Neural cell (in vitro differentiated cells): ENCODE results near the gene POM121L12. TPM values are rescaled to one million over a fixed set of nuclear protein-coding genes. Genes with fewer than 3 reads are reported as not detected.

Source experiments
- H2AFZ ChIP-seq: fragments of 200-600, 300-800 bp; sonication (generic), shearing (Covaris generic); 2 replicates; pipeline ENCODE4 v1.6.0; 2014; ENCODE audit warnings: low read depth, mild to moderate bottlenecking, antibody characterized with exemption, low read length, moderate library complexity
- H3F3A ChIP-seq: fragments of 200-600 bp; shearing (Covaris generic); 2 replicates; pipeline ENCODE4 v1.6.1; 2016; ENCODE audit warnings: mild to moderate bottlenecking, moderate library complexity, mixed read lengths, antibody characterized with exemption, low read length; ENCODE audit not compliant: insufficient read depth, poor library complexity, severe bottlenecking
- H3K27ac ChIP-seq: fragments of 200-600, 300-800 bp; sonication (generic), shearing (Covaris generic); 2 replicates; pipeline ENCODE4 v1.5.1; 2014; ENCODE audit warnings: mild to moderate bottlenecking, low read length, moderate library complexity
- H3K27me3 ChIP-seq: fragments of 300-800, 200-600 bp; sonication (generic), shearing (Covaris generic); 2 replicates; pipeline ENCODE4 v1.6.0; 2014; ENCODE audit warnings: mild to moderate bottlenecking, low read depth, low read length, moderate library complexity; ENCODE audit not compliant: insufficient read depth
- H3K36me3 ChIP-seq: fragments of 300-800, 200-600 bp; sonication (generic), shearing (Covaris generic); 2 replicates; pipeline ENCODE4 v1.5.1; 2014; ENCODE audit warnings: mild to moderate bottlenecking, antibody characterized with exemption, low read length, moderate library complexity; ENCODE audit not compliant: insufficient read depth
- H3K4me2 ChIP-seq: fragments of 300-800, 200-600 bp; sonication (generic), shearing (Covaris generic); 2 replicates; pipeline ENCODE4 v1.6.0; 2014; ENCODE audit warnings: mild to moderate bottlenecking, low read length
- H3K4me3 ChIP-seq: fragments of 300-800, 200-600 bp; sonication (generic), shearing (Covaris generic); 2 replicates; pipeline ENCODE4 v1.5.1; 2014; ENCODE audit warnings: mild to moderate bottlenecking, low read length, moderate library complexity
- H3K79me2 ChIP-seq: fragments of 200-600 bp; shearing (Covaris generic); replicated peaks from 2 replicates; pipeline ENCODE4 v1.6.0; 2014; ENCODE audit warnings: mild to moderate bottlenecking, low read length, moderate library complexity; ENCODE audit not compliant: insufficient read depth
- H3K9ac ChIP-seq: fragments of 300-800, 200-600 bp; sonication (generic), shearing (Covaris generic); 2 replicates; pipeline ENCODE4 v1.6.1; 2016; ENCODE audit warnings: mild to moderate bottlenecking, low read length, mixed read lengths
- H3K9me2 ChIP-seq: fragments of 200-600 bp; shearing (Covaris generic); 2 replicates; pipeline ENCODE4 v1.6.1; 2016; ENCODE audit warnings: mild to moderate bottlenecking, low read length, mixed read lengths; ENCODE audit not compliant: insufficient read depth
- H3K9me3 ChIP-seq: fragments of 200-600, 300-800 bp; sonication (generic), shearing (Covaris generic); 2 replicates; pipeline ENCODE4 v1.6.1; 2016; ENCODE audit warnings: mild to moderate bottlenecking, mixed run types, low read length, moderate library complexity, mixed read lengths
- H4K20me1 ChIP-seq: fragments of 200-600 bp; shearing (Covaris generic); 2 replicates; pipeline ENCODE4 v1.6.1; 2016; ENCODE audit warnings: mild to moderate bottlenecking, mixed run types; ENCODE audit not compliant: insufficient read depth
- CTCF ChIP-seq: fragments of 450-650 bp; IDR thresholded peaks from 2 replicates; pipeline ENCODE4 v1.5.1; 2014; ENCODE audit warnings: antibody characterized with exemption, mild to moderate bottlenecking, moderate library complexity; ENCODE audit not compliant: poor library complexity, severe bottlenecking
- EP300 ChIP-seq: fragments of 450-650 bp; conservative IDR thresholded peaks from 2 replicates; pipeline ENCODE4 v1.6.1; 2014; ENCODE audit warnings: antibody characterized with exemption, mild to moderate bottlenecking, moderate library complexity; ENCODE audit not compliant: poor library complexity, severe bottlenecking
- EZH2 ChIP-seq: fragments of 200-600, 300-800 bp; shearing (Covaris generic), sonication (generic); IDR thresholded peaks from 2 replicates; pipeline ENCODE4 v1.6.1; 2014; ENCODE audit warnings: antibody characterized with exemption, low read length, borderline replicate concordance, mild to moderate bottlenecking; ENCODE audit not compliant: insufficient read depth, poor library complexity, severe bottlenecking
- MXI1 ChIP-seq: fragments of 450-650 bp; conservative IDR thresholded peaks from 2 replicates; pipeline ENCODE4 v1.6.1; 2014; ENCODE audit warnings: antibody characterized with exemption, mild to moderate bottlenecking; ENCODE audit not compliant: poor library complexity, severe bottlenecking
- POLR2AphosphoS5 ChIP-seq: IDR thresholded peaks from 2 replicates; pipeline ENCODE4 v1.6.1; 2012
- RAD21 ChIP-seq: fragments of 450-650 bp; conservative IDR thresholded peaks from 2 replicates; pipeline ENCODE4 v1.6.1; 2014; ENCODE audit warnings: antibody characterized with exemption, mild to moderate bottlenecking, moderate library complexity
- REST ChIP-seq: IDR thresholded peaks from 2 replicates; pipeline ENCODE4 v1.6.1; 2012; ENCODE audit warnings: borderline replicate concordance
- SMC3 ChIP-seq: fragments of 450-650 bp; conservative IDR thresholded peaks from 2 replicates; pipeline ENCODE4 v1.6.1; 2014; ENCODE audit warnings: antibody characterized with exemption, mild to moderate bottlenecking, moderate library complexity; ENCODE audit not compliant: poor library complexity
- TAF1 ChIP-seq: IDR thresholded peaks from 2 replicates; pipeline ENCODE4 v1.6.1; 2012; ENCODE audit warnings: low read depth
- polyA plus RNA-seq: library from polyadenylated mRNA; depleted of rRNA; stranded (reverse); fragments of >200 nt; gene quantifications from 2 replicates; pipeline ENCODE4 v1.2.3, GENCODE V29; 2014

The POM121L12 gene
- polyA plus RNA-seq, 1 donor from 2014 or later: not detected

- Histone ChIP-seq H3K27me3 (no peaks in the 10 kb centered on the region), H3K4me2 (no peak overlapping the region), H3K4me3 (no peak overlapping the region), H3K9me3 (no peaks in the 10 kb centered on the region), H4K20me1 (no peaks in the 10 kb centered on the region), H2AFZ (no peak overlapping the region), H3K9me2 (no peaks in the 10 kb centered on the region), H3K27ac (no peak overlapping the region), H3K79me2 (no peaks in the 10 kb centered on the region), H3K9ac (no peak overlapping the region), H3F3A (no peaks in the 10 kb centered on the region), H3K36me3 (no peaks in the 10 kb centered on the region)
- no peak for TF ChIP-seq REST
- no peak for TF ChIP-seq EZH2
- TF ChIP-seq RAD21: no peak
- no peak for TF ChIP-seq TAF1
- no peak for TF ChIP-seq CTCF
- no peak for TF ChIP-seq SMC3
- TF ChIP-seq EP300: no peak
- TF ChIP-seq MXI1: no peak
- TF ChIP-seq POLR2AphosphoS5: no peak
Observed at GRCh38 chr7:52992479-52993162, 42.8 kb upstream of the POM121L12 start.

- Histone ChIP-seq H3K79me2 (no peaks in the 10 kb centered on the region), H3K9ac (no peak overlapping the region), H3K9me3 (no peaks in the 10 kb centered on the region), H3F3A (no peaks in the 10 kb centered on the region), H3K9me2 (no peaks in the 10 kb centered on the region), H3K4me2 (no peak overlapping the region), H2AFZ (no peak overlapping the region), H3K36me3 (no peaks in the 10 kb centered on the region), H3K27me3 (no peaks in the 10 kb centered on the region), H3K4me3 (no peak overlapping the region), H3K27ac (no peak overlapping the region), H4K20me1 (no peaks in the 10 kb centered on the region)
- TF ChIP-seq SMC3: no peak
- TF ChIP-seq MXI1: no peak
- no peak for TF ChIP-seq EZH2
- TF ChIP-seq EP300: no peak
- no peak for TF ChIP-seq TAF1
- no peak for TF ChIP-seq CTCF
Observed at GRCh38 chr7:52995676-52996075, 39.8 kb upstream of the POM121L12 start.
